Rectal smooth muscle tissue (tissue), 1 donor: ENCODE results near the gene SECISBP2.
"Not testable (repeated sequence)": the region's sequence is repeated elsewhere in the genome, so short reads cannot be mapped to it uniquely, and the experiment has no call there.

Experiments used
- H3K27ac ChIP-seq: one replicate; pipeline ENCODE4 v1.7.0; 2013; ENCODE audit warnings: low read depth, low read length, inconsistent platforms
- H3K27me3 ChIP-seq: one replicate; pipeline ENCODE4 v1.7.0; 2013; ENCODE audit warnings: low read length; ENCODE audit not compliant: control insufficient read depth, insufficient read depth
- H3K36me3 ChIP-seq: one replicate; pipeline ENCODE4 v1.7.0; 2013; ENCODE audit warnings: low read length; ENCODE audit not compliant: control insufficient read depth, insufficient read depth
- H3K4me1 ChIP-seq: one replicate; pipeline ENCODE4 v1.7.0; 2013; ENCODE audit warnings: low read length; ENCODE audit not compliant: control insufficient read depth, insufficient read depth
- H3K4me3 ChIP-seq: one replicate; pipeline ENCODE4 v1.7.0; 2013; ENCODE audit warnings: low read length
- H3K9ac ChIP-seq: one replicate; pipeline ENCODE4 v1.7.0; 2013; ENCODE audit warnings: low read length

SECISBP2 gene

GRCh38 chr9:89364666-89365531 lies 46.6 kb downstream of the SECISBP2 start:
- no peaks in the 10 kb centered on the region for H3K4me1 ChIP-seq

GRCh38 chr9:89365532-89365912 lies 47.2 kb downstream of the SECISBP2 start:
- Histone ChIP-seq H3K36me3 (peaks cover 14% of the 10 kb centered on the region), H3K9ac (no peak overlapping the region), H3K4me3 (no peak overlapping the region), H3K27me3 (no peaks in the 10 kb centered on the region), H3K27ac (no peak overlapping the region), H3K4me1 (no peaks in the 10 kb centered on the region)

More at GRCh38 chr9:89364666-89365531, 46.6 kb downstream of the SECISBP2 start:
- H3K4me3 ChIP-seq: no peak overlapping the region
- H3K36me3 ChIP-seq: peaks cover 16% of the 10 kb centered on the region
- H3K27ac ChIP-seq: no peak overlapping the region
- H3K27me3 ChIP-seq: no peaks in the 10 kb centered on the region
- H3K9ac ChIP-seq: no peak overlapping the region

- H3K9ac ChIP-seq: no peak overlapping the region
- no peak overlapping the region for H3K4me3 ChIP-seq
- H3K4me1 ChIP-seq: no peaks in the 10 kb centered on the region
- H3K27me3 ChIP-seq: no peaks in the 10 kb centered on the region
- peaks cover 5% of the 10 kb centered on the region for H3K36me3 ChIP-seq
- no peak overlapping the region for H3K27ac ChIP-seq
These were observed 48.4 kb downstream of the SECISBP2 start for GRCh38 chr9:89366711-89367110.

GRCh38 chr9:89367281-89367680 lies 49.0 kb downstream of the SECISBP2 start:
- Histone ChIP-seq H3K36me3 (peaks cover 2% of the 10 kb centered on the region), H3K4me3 (no peak overlapping the region), H3K9ac (no peak overlapping the region), H3K27me3 (no peaks in the 10 kb centered on the region), H3K27ac (no peak overlapping the region), H3K4me1 (no peaks in the 10 kb centered on the region)

- Histone ChIP-seq H3K9ac (no peak overlapping the region), H3K4me1 (no peaks in the 10 kb centered on the region), H3K27me3 (no peaks in the 10 kb centered on the region), H3K36me3 (no peaks in the 10 kb centered on the region), H3K4me3 (no peak overlapping the region), H3K27ac (no peak overlapping the region)
These were observed 49.6 kb downstream of the SECISBP2 start for GRCh38 chr9:89367726-89368437.

- Histone ChIP-seq H3K36me3 (no peaks in the 10 kb centered on the region), H3K27me3 (no peaks in the 10 kb centered on the region), H3K9ac (no peak overlapping the region), H3K4me1 (no peaks in the 10 kb centered on the region), H3K27ac (no peak overlapping the region), H3K4me3 (no peak overlapping the region)
These were observed 50.2 kb downstream of the SECISBP2 start for GRCh38 chr9:89368550-89368949.

GRCh38 chr9:89368978-89369377 lies 50.7 kb downstream of the SECISBP2 start:
- Histone ChIP-seq H3K9ac (no peak overlapping the region), H3K27me3 (no peaks in the 10 kb centered on the region), H3K4me3 (no peak overlapping the region), H3K36me3 (no peaks in the 10 kb centered on the region), H3K4me1 (no peaks in the 10 kb centered on the region), H3K27ac (no peak overlapping the region)

- no peak overlapping the region for H3K4me3 ChIP-seq
These were observed 52.3 kb downstream of the SECISBP2 start for GRCh38 chr9:89370593-89370992.

GRCh38 chr9:89371791-89372190 lies 53.5 kb downstream of the SECISBP2 start:
- H3K4me1 ChIP-seq, H3K27me3 ChIP-seq, H3K4me3 ChIP-seq, H3K36me3 ChIP-seq, H3K9ac ChIP-seq, H3K27ac ChIP-seq: not testable (repeated sequence)

More at GRCh38 chr9:89370593-89370992, 52.3 kb downstream of the SECISBP2 start:
- Histone ChIP-seq H3K27me3 (no peaks in the 10 kb centered on the region), H3K36me3 (no peaks in the 10 kb centered on the region), H3K27ac (no peak overlapping the region), H3K4me1 (no peaks in the 10 kb centered on the region), H3K9ac (no peak overlapping the region)

- H3K4me3 ChIP-seq: no peak overlapping the region
- no peaks in the 10 kb centered on the region for H3K27me3 ChIP-seq
- H3K27ac ChIP-seq: no peak overlapping the region
- no peak overlapping the region for H3K9ac ChIP-seq
- H3K4me1 ChIP-seq: no peaks in the 10 kb centered on the region
- no peaks in the 10 kb centered on the region for H3K36me3 ChIP-seq
These were observed 54.0 kb downstream of the SECISBP2 start for GRCh38 chr9:89372230-89372816.

- H3K27me3 ChIP-seq: no peaks in the 10 kb centered on the region
- no peak overlapping the region for H3K27ac ChIP-seq
- H3K4me3 ChIP-seq: no peak overlapping the region
- no peak overlapping the region for H3K9ac ChIP-seq
- no peaks in the 10 kb centered on the region for H3K36me3 ChIP-seq
- no peaks in the 10 kb centered on the region for H3K4me1 ChIP-seq
These were observed 54.7 kb downstream of the SECISBP2 start for GRCh38 chr9:89372979-89373378.

GRCh38 chr9:89374176-89374575 lies 55.9 kb downstream of the SECISBP2 start:
- Histone ChIP-seq H3K36me3 (peaks cover 3% of the 10 kb centered on the region), H3K4me1 (no peaks in the 10 kb centered on the region), H3K27ac (no peak overlapping the region)

More at GRCh38 chr9:89374176-89374575, 55.9 kb downstream of the SECISBP2 start:
- no peak overlapping the region for H3K9ac ChIP-seq
- H3K4me3 ChIP-seq: no peak overlapping the region
- no peaks in the 10 kb centered on the region for H3K27me3 ChIP-seq
